Islet of Langerhans (tissue), 1 donor: Measurements from ENCODE around the gene SLC2A3.
"Not testable (repeated sequence)": the region's sequence is repeated elsewhere in the genome, so short reads cannot be mapped to it uniquely, and the experiment has no call there.

Experiments
- FAIRE-seq: peaks from one replicate; lab custom pipeline; 2011; peaks lifted over from hg19 to GRCh38; lab: Jason Lieb, UNC

The SLC2A3 gene

DNA sequence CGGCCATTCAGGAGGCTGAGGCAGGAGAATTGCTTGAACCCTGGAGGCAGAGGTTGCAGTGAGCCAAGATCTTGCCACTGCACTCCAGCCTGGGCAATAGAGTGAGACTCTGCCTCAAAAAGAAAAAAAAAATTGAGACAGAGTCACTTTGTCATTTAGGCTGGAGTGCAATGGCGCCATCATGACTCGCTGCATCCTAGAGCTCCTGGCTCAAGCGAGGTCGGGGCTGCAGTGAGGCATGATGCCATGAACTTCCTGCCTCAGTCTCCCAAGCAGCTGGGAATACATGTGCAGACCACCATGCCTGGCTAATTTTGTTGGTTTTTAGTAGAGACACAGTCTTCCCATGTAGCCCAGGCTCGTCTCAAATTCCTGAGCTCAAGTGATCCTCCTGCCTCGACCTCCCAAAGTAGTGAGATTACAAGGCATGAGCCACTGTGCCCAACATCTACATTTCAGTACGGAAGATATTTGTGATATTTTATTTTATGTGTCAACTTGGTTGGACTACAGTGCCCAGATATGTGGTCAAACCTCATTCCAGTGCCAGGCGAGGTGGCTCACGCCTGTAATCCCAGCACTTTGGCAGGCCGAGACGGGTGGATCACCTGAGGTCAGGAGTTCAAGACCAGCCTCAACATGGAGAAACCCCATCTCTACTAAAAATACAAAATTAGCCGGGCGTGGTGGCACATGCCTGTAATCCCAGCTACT, 14.4 kb upstream of the SLC2A3 start:
- not testable (repeated sequence) for FAIRE-seq

DNA sequence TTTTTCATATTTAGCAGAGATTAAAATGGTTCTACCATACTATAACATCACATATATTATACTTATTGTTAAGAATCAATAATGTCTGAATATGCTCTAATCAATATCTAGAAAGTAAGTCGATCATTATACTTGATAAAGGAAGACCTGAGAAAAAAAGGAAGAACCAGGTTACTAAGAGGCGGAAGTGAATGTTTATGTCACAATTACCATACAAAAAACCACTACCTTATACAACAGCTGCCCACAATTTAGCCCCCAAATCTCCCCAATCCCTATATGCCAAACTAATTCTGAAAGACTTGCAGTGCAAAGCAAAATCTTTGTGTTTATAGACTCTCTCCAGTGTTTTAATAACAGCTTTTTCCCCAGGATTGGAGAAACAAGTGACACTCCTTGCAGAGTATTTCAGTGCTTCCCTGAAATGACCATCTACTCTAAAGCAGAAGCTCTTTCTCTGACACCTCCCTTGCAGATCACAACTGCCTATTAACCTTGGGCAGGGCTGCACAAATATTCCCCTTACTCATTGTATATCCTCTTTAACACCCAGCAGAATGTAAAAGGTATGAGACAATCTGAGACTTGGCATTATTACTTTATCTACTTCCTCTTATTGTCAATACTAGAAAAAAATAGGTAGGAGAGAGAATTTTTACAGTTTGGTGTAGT, 12.7 kb upstream of the SLC2A3 start:
- no peak for FAIRE-seq

DNA sequence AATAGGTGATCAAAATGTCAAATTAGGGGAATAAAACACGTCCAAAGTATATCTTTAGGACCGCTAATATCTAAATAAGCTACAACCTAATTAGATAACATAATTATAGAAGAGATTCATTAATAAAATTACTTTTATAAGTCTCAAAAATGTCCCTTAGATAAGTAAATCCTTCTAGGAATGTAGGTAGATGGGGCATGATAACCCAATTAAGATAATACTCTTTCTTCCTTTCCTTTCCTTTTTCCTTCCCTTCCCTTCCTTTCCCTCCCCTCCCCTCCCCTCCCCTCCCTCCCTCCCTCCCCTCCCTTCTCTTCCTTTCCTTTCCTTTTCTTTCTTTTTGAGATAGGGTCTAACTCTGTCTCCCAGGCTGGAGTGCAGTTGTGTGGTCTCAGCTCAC, 11.0 kb upstream of the SLC2A3 start:
- no peak for FAIRE-seq

DNA sequence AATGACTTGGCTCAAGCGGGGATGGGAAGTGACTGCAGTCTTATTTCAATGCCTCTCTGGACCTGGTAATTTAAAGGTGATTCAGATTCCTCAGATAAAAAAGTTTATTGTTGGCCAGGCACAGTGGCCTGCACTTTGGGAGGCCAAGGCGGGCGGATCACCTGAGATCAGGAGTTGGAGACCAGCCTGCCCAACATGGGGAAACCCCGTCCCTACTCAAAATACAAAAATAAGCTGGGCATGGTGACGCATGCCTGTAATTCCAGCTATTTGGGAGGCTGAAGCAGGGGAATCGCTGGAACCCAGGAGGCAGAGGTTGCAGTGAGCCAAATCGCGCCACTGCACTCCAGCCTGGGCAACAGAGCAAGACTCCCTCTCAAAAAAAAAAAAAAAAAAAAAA, 8.8 kb upstream of the SLC2A3 start:
- FAIRE-seq: not testable (repeated sequence)

DNA sequence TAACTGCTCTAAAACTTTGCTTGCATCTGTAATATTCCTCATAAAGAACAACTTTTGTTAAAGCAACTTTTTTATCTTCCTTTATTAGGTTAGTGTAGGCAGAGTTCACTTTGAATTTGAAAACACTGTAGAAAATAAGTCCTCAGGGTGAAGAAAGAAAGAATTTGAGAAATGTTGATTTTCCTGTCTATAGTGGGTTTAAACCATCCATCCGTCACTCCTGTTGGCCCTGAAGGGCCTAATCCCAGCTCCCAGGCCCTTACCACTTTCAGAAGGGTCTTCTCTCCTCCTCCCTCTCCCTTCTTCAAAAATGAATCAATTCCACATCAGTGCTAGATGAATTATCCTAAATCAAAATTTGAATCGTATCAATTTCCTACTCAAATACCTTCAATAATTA, 4.9 kb upstream of the SLC2A3 start:
- no peak for FAIRE-seq

DNA sequence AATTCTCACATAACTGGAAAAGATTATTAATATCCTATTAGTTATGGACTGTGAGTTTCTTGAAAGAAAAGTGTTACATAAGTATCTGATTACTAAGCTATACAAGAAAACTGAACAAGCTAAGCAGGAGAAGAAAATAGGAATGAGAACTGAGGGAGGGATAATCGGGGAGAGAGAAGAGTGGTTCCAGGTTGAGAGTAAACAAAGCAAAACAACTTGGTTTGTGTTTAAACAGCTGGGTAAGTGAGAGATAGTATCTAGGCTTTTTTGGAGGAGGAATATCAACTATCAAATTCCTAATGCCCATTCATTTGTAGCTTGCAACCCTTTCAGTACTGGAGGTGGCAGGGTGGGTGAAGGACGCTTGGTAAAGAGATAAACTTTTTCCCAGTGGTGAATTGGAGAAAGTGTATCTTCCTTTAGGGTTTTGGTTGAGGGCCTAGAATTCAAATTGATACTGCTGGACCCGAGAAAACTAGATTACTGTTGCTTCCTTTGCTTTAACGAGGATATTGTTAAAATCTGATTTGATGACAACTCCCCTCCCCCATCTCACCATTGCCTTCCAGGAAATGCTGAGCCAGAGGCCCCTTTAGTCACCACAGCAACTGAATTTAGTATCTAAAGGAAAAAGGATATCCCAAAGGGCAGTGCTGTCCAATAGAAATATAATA, 2.0 kb upstream of the SLC2A3 start:
- no peak for FAIRE-seq

DNA sequence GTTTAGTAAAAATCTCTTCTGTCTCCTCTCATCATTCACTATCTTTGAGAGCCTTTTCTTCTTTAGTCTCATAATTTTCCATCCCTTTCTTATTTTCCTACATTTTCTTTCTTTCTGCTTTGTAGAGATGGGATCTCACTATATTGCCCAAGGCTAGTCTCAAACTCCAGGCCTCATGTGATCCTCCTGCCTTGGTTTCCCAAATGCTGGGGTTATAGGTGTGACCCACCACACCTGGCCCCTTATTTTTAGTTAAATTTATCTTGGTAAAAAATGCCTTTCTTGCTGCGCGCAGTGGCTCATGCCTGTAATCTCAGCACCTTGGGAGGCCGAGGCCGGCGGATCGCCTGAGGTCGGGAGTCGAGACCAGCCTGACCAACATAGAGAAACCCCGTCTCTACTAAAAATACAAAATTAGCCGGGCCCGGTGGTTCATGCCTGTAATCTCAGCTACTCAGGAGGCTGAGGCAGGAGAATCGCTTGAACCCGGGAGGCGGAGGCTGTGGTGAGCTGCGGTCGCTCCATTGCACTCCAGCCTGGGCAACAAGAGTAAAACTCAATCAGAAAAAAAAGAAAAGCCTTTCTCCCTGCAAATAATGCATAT, 996 bp downstream of the SLC2A3 start:
- FAIRE-seq: no peak

DNA sequence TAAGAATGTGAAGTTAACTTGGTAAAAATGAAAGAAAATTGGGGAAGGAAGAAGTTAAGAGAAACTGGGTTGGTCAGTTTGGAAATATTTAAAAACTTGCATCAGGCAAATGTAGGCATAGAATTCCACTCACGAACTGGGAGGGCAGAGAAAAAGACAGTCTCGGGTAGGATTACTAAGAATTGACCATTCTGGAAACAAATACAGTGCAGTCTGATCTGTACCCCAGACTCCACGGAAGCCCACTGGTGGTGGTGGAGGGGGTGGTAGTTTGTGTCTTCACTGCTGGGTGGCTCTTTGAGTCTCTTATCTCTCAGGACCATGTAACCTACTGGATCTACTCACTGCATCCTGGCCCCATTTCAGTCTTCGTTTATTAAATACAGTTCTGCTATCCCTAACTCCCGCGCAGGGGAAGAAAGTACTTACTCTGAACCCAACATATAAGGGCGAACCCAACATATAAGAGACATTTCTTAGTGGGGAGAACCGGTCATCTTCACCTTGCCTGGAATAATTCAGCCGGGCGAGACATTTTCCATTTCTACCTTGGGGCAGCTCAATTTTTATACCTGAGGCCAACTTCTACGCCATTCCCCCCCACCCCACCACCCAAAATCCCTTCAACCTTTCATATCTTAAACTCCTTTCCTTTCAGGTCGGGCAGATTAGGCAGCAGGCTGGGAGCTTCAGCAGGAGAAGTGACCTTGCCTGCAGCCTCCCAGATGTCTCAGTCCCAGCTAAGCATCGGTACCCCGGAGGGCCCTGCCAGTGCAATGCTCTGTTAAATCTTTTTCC, 1.7 kb downstream of the SLC2A3 start:
- no peak for FAIRE-seq

DNA sequence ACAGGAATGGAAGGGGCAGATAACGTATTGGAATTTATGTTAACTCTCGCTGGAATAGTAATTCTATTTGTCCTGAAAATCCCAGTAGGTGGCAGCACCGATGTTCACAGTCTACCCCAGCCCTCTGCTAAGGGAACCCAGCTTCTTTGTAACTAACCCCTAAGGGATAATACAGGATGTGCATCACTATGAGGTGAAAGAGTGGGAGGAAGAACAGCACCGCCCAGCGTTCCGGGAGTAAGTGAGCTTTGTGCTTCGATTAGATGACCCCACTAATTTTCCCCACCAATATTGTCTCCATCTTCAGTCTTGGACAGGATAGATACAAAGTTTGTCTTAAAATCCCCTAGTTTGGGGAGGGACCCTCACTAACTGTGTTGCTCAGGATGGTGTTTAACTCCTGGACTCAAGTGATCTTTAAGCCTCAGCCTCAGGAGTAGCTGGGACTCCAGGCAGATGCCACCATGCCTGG, 2.7 kb downstream of the SLC2A3 start:
- FAIRE-seq: no peak

DNA sequence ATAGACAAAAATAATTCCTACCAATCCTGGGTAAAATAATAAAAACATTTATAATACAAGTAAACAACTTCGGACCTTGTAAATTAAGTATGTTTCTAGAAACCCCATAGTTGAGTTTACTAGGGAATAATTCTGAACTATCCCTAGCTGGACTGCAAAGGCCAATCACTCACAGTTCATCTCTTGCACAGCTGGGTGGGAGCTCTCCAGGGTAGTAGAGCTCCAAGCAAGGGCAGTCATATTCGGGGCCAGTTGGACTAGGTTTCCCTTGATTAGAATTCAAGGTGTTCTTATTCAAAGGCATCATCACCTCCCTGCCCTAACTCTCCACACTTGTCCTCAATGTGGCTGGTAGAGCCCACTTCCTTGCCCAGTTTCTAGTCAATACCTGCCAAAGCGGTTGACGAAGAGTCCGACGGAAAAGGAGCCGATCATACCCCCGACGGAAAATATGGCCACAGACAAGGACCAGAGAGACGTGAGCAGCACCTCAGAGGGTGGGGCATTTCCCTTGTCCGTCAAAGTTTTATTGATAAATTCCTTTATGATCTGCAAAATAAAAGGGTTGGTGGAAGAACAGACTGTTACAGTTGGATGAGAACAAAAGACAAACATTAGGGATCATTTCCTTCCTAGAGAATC, 3.3 kb downstream of the SLC2A3 start:
- FAIRE-seq: not testable (repeated sequence)

DNA sequence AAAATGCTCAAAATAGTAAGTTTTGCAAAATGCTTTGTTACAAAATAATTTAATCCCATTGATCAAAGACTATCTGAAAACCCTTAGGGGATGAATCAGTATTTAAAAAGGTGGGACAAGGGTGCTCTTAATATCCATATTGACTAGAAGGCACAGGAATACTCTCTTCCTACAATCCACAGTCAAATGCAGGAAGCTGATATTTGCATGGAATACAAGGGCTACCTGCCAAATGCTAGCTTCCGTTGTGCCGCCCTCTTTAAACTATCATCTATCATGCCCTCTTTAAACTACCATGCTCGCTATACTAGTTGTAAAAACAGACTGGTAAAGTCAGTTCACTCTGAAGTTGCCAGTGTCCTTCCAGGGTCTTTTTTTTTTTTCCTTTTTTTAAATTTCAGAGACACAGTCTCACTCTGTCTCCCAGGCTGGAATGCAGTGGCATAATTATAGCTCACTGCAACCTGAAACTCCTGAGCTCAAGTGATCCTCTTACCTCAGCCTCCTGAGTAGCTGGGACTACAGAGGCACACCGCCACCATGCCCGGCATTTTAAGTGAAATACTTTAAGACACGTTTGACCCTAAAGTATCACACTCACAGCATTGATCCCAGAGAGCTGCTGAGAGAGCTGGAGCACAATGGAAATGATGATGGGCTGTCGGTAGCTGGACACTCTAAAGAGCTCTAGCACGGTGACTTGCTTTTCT, 6.7 kb downstream of the SLC2A3 start:
- no peak for FAIRE-seq

DNA sequence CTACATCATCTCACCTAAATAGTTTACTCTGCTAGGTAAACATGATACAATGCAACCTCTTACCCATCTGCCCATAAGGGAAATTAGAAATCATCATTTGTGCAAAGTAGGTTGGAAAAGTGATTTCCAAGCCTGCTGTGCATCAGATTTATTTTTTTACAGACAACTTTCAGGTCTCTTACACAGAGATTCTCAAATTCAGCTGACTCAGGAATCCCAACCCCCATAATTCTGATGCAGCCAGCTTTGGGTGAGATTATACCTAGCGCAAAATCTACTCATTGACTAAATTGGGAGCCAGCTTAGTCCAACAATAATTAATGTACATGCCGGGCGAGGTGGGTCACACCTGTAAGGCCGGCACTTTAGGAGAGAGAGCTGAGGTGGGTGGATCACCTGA, 8.5 kb downstream of the SLC2A3 start:
- FAIRE-seq: no peak

DNA sequence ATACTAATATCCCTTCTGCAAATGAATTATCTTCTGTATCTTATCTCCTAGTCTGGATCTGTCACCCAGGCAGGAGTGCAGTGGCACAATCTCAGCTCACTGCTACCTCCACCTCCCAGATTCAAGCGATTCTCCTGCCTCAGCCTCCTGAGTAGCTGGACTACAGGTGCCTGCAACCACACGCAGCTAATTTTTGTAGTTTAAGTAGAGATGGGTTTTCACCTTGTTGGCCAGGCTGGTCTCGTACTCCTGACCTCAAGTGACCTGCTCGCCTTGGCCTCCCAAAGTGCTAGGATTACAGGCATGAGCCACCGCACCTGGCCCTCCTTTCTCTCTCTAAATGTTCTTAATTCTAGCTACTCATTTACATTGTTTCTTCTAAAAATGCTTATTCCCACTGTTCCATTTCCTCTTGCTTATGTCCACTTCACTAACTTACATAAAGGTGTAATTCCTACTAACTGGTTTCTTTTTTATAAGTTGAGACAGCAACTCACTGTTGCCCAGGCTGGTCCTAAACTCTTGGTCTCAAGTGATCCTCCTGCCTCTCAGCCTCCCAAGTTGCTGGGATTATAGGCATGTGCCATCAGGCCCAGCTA, 9.8 kb downstream of the SLC2A3 start:
- FAIRE-seq: not testable (repeated sequence)

DNA sequence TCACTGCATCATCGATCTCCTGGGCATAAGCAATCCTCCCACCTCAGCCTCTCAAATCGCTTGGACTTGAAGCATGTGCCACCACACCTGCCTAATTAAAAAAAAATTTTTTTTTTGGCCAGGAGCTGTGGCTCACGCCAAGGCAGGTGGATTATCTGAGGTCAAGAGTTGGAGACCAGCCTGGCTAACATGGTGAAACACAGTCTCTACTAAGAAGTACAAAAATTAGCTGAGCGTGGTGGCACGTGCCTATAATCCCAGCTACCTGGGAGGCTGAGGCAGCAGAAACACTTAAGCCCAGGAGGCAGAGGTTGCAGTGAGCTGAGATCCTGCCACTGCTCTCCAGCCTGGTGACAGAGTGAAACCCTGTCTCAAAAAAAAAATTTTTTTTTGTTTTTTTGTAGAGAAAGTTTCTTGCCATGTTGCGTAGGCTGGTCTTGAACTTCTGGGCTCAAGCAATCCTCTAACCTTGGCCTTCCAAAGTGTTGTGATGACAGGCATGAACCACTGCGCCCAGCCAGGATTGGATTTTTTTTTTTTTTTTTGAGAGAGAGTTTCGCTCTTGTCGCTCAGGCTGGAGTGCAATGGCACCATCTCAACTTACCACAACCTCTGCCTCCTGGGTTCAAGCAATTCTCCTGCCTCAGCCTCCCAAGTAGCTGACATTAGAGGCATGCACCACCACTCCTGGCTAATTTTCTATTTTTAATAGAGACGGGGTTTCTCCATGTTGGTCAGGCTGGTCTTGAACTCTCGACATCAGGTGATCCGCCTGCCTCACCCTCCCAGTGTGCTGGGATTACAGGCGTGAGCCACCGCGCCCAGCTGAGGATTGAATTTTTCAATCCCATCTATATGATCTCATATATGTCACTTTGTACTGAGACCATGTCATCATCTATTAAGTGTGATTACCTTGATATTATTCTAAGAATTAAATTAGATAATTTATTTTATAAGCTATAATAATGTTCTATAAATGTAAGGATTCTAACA, 12.4 kb downstream of the SLC2A3 start:
- no peak for FAIRE-seq

DNA sequence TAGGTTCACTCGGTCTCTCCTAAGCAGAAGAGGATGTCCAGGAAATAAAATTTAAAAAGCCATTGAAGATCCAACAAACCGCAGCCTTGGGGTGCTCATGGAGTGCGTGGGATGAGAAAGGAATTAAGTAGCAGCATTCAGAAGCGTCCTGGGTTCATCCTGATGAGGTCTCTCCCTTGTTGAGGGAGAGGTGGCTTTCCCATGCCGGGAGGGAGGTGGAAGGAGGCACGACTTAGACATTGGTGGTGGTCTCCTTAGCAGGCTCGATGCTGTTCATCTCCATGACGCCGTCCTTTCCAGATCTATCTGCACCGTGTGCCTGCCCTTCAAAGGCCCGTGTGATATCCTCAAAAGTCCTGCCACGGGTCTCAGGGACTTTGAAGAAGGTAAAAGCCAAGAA, 14.8 kb downstream of the SLC2A3 start:
- not testable (repeated sequence) for FAIRE-seq

DNA sequence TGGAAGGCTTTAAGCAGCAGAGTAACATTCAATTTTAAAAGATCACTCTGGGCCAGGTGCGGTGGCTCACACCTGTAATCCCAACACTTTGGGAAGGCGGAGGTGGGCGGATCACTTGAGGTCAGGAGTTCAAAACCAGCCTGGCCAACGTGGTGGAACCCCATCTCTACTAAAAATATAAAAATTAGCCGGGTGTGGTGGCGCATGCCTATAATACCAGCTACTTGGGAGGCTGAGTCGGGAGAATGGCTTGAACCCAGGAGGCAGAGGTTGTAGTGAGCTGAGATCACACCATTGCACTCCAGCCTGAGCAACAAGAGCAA, 17.8 kb downstream of the SLC2A3 start:
- not testable (repeated sequence) for FAIRE-seq

DNA sequence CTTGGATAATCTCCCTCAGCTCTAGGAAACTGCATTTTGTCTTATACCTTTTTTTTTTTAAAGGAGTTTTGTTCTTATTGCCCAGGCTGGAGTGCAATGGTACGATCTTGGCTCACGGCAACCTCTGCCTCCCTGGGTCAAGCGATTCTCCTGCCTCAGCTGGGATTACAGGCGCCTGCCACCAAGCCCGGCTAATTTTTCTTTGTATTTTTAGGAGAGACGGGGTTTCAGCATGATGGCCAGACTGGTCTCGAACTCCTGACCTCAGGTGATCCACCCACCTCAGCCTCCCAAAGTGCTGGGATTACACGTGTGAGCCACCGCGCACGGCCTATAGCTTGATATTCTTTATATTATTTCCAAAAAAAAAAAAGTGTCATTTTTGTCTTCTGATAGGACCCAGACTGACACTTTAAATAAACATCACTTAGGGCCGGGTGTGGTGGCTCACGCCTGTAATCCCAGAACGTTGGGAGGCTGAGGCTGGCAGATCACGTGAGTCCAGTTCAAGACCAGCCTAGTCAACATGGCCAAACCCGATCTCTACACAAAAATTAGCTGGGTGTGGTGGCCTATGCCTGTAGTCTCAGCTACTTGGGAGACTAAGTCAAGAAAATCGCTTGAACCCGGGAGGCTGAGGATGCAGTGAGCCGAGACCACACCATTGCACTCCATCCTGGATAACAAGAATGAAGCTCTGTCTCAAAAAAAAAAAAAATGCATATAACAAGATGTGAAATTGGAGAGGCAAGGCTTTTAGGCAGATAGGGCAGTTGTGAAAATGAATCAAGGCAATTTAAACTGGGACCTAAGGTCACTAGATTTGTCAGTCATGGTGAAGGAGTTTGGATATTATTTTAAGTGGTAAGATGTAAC, 18.4 kb downstream of the SLC2A3 start:
- FAIRE-seq: no peak

DNA sequence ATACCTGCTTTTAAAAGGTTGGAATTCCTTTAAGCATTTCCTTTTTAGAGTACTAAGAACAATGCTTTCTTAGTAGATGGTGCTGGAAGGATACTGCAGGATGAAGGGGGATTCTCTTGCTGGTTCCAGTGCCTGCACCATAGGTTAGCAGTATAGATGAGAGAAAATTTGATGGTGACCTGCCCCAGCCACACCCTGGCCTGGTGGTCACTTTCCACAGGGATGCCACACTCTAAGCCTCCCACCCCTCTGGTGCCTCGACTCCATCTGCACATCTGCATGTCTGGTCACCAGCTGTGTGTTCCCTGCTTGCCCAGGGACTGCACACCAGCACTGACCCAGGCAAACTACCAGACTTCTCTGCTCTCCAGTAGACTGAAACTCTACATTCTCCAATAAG, 19.1 kb downstream of the SLC2A3 start:
- FAIRE-seq: no peak
